ENCODE results near the gene MAGEL2. TPM values are rescaled to one million over a fixed set of nuclear protein-coding genes. Genes with fewer than 3 reads are reported as not detected.

Gene MAGEL2
- total RNA-seq (ENCODE audit: unreplicated experiment), result 4.5 TPM
- long read RNA-seq, full-length matches to known transcripts, result 1 of 1 reads
- long read RNA-seq, partial matches to known transcripts, result 0 of 1 reads
- long read RNA-seq, other reads (novel, unspliced or antisense), result 0 of 1 reads

DNA sequence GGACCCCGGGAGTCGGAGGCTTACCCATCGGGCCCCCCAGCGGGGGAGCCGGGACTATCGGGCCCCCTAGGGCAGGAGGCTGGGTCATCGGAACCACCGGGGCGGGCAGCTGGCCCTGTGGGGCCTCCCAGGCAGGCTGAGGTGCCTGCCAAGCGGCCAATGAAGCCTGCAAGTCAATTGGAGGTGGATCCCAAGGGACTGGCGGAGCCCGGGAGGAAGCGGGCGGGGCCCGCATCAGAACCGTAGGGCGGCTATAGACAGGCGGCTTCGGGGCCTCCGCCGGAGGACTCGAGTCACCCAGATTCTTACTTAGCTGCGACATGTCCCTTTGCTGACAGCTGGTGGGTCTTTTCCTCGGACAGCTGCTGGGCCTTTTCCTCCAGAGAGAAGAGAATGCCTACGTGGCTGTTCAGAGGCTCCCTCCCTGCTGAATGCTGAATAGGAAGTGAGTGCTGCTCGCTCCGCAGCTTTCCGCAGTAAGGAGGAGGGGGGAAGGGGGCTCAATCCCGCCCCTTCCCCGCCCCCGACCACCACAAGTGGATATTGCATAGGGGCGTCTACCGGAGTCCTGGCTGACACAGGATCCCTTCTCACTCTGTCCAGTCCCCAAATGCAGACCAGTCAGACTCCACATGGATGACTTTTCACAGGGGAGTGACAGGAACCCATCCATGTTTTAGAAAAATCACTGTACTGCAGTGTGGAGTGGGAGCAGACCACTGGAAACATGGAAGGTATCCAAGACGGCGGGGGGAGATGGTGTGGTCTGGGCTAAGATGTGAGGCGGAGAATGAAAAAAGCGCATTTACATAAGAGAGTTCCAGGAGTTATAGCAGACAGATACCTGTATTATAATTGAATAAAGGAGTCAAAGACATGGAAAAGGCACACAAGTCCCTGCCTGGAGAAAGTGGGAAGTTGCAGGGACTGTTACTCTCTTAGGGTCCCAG, at the start of gene MAGEL2:
Gene MAGEL2, minus strand, starts transcription at position 447 of the 950 bp plus-strand sequence. Its CDS starts 125 bp downstream, at position 322.
- DNase-seq (ENCODE audit: low spot score), result peak; percentile 48
- H3K36me3 Mint-ChIP-seq (ENCODE audit: low read depth, unreplicated experiment), result peaks cover 5% of the 10 kb centered on the region
- peaks cover 1% of the 10 kb centered on the region for H3K27me3 Mint-ChIP-seq (ENCODE audit: unreplicated experiment)
- TF ChIP-seq, protein P1, sequence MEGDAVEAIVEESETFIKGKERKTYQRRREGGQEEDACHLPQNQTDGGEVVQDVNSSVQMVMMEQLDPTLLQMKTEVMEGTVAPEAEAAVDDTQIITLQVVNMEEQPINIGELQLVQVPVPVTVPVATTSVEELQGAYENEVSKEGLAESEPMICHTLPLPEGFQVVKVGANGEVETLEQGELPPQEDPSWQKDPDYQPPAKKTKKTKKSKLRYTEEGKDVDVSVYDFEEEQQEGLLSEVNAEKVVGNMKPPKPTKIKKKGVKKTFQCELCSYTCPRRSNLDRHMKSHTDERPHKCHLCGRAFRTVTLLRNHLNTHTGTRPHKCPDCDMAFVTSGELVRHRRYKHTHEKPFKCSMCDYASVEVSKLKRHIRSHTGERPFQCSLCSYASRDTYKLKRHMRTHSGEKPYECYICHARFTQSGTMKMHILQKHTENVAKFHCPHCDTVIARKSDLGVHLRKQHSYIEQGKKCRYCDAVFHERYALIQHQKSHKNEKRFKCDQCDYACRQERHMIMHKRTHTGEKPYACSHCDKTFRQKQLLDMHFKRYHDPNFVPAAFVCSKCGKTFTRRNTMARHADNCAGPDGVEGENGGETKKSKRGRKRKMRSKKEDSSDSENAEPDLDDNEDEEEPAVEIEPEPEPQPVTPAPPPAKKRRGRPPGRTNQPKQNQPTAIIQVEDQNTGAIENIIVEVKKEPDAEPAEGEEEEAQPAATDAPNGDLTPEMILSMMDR (IDR thresholded peaks at IDR 0.05; ENCODE audit: unreplicated experiment), result no peak
- peak within 1 kb of the TSS; percentile 85 for H3K4me3 Mint-ChIP-seq (ENCODE audit: unreplicated experiment)
- H3K4me1 Mint-ChIP-seq (ENCODE audit: unreplicated experiment), result peaks cover 6% of the 10 kb centered on the region
- no peak within 1 kb of the TSS for H3K27ac Mint-ChIP-seq (ENCODE audit: unreplicated experiment)
- peaks cover 7% of the 10 kb centered on the region for H3K9me3 Mint-ChIP-seq (ENCODE audit: unreplicated experiment)

DNA sequence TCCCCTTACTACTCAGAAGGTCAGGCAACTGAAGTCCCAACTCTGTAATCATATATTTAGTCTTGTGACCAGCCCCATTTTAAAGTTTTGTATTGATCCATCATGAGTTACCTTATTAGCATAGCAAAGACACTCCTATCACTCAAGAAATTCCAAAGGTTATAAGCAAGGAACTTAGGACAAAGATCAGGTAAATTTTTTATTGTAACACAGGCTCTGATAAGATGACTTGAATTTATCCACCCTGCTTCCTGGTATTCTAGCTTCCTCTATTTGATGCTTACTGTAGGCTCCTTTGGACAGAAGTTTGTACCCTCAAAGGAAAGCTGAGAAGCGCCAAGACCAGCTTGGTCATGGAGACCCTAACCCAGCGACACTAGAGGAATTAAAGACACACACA, 47.6 kb upstream of the MAGEL2 start:
- H3K27ac Mint-ChIP-seq (ENCODE audit: unreplicated experiment), result no peak overlapping the region
- H3K36me3 Mint-ChIP-seq (ENCODE audit: low read depth, unreplicated experiment), result peaks cover 3% of the 10 kb centered on the region
- H3K27me3 Mint-ChIP-seq (ENCODE audit: unreplicated experiment), result peaks cover 1% of the 10 kb centered on the region
- no peak overlapping the region for H3K4me3 Mint-ChIP-seq (ENCODE audit: unreplicated experiment)
- H3K4me1 Mint-ChIP-seq (ENCODE audit: unreplicated experiment), result no peaks in the 10 kb centered on the region
- TF ChIP-seq, protein P1 (IDR thresholded peaks at IDR 0.05; ENCODE audit: unreplicated experiment), result no peak
- no peak for DNase-seq (ENCODE audit: low spot score)
- H3K9me3 Mint-ChIP-seq (ENCODE audit: unreplicated experiment), result no peaks in the 10 kb centered on the region

DNA sequence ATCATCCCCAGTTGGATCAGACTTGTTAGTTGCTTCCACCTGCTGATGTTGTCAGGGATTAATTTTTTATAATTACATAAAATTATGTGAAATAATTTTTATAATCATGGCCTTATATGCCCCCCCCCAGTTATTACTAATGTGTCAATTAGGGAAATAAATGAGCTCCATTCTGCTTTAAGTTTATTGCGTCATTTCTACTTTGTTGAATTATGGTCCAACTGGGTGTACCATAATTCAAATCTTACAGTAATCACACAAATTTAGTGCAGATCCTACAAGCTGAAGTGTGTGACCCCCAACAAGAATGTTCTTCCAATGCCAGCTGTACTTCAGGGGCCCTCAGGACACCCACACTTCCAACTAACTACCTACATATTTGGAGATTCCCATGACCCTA, 46.9 kb upstream of the MAGEL2 start:
- TF ChIP-seq, protein P1 (IDR thresholded peaks at IDR 0.05; ENCODE audit: unreplicated experiment), result no peak
- no peak for DNase-seq (ENCODE audit: low spot score)
- H3K27ac Mint-ChIP-seq (ENCODE audit: unreplicated experiment), result no peak overlapping the region
- no peaks in the 10 kb centered on the region for H3K9me3 Mint-ChIP-seq (ENCODE audit: unreplicated experiment)
- H3K4me1 Mint-ChIP-seq (ENCODE audit: unreplicated experiment), result no peaks in the 10 kb centered on the region
- no peak overlapping the region for H3K4me3 Mint-ChIP-seq (ENCODE audit: unreplicated experiment)
- peaks cover 1% of the 10 kb centered on the region for H3K27me3 Mint-ChIP-seq (ENCODE audit: unreplicated experiment)
- peaks cover 3% of the 10 kb centered on the region for H3K36me3 Mint-ChIP-seq (ENCODE audit: low read depth, unreplicated experiment)

DNA sequence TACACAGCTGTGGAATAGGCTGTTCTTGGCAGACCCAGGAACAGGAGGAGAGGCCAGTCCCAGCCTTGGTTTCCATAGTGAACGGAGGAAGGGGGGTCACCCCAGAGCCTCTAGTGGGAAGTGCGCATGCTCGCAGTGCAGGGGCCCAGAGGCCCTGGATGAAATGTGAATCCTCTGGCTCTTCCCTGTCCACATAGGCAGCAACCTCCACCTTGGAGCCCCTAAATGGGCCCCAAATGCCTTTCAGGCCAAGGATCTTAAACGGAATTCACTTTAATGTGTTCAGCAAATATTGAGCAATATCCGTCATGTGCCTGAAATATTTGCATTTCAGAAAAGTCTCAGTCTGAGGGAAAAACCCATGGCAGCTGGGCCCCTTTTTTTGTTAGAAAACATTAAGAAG, 42.8 kb upstream of the MAGEL2 start:
- Mint-ChIP-seq H3K9me3 (ENCODE audit: unreplicated experiment) (peaks cover 9% of the 10 kb centered on the region), H3K4me3 (ENCODE audit: unreplicated experiment) (no peak overlapping the region), H3K36me3 (ENCODE audit: low read depth, unreplicated experiment) (peaks cover 11% of the 10 kb centered on the region), H3K27me3 (ENCODE audit: unreplicated experiment) (peaks cover 3% of the 10 kb centered on the region), H3K27ac (ENCODE audit: unreplicated experiment) (no peak overlapping the region), H3K4me1 (ENCODE audit: unreplicated experiment) (no peaks in the 10 kb centered on the region)
- DNase-seq (ENCODE audit: low spot score), result no peak
- TF ChIP-seq, protein P1 (IDR thresholded peaks at IDR 0.05; ENCODE audit: unreplicated experiment), result no peak

DNA sequence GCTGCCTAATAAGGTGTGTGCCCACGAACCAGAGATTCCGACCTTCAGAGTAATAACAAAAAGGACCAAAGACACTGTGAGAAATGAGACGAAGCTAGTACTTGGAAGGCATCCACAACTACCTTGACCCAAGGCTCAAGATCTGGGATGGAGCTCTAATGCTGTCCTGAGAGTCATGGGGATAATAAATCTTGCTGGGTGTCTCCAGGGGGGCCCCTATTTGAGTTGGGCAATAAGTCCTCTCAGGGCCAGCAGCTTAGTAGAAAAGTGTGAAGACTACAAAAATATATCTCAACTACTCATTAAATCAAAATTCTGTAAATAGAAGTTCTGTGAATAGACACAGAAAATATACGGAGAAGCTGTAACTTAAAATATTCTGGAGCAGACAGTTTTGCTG, 42.3 kb upstream of the MAGEL2 start:
- peaks cover 11% of the 10 kb centered on the region for H3K36me3 Mint-ChIP-seq (ENCODE audit: low read depth, unreplicated experiment)
- H3K27ac Mint-ChIP-seq (ENCODE audit: unreplicated experiment), result no peak overlapping the region
- H3K4me1 Mint-ChIP-seq (ENCODE audit: unreplicated experiment), result no peaks in the 10 kb centered on the region
- peaks cover 3% of the 10 kb centered on the region for H3K27me3 Mint-ChIP-seq (ENCODE audit: unreplicated experiment)
- peaks cover 9% of the 10 kb centered on the region for H3K9me3 Mint-ChIP-seq (ENCODE audit: unreplicated experiment)
- TF ChIP-seq, protein P1 (IDR thresholded peaks at IDR 0.05; ENCODE audit: unreplicated experiment), result no peak
- DNase-seq (ENCODE audit: low spot score), result no peak
- H3K4me3 Mint-ChIP-seq (ENCODE audit: unreplicated experiment), result no peak overlapping the region
